ENCODE results near the gene ATPAF2. TPM values are rescaled to one million over a fixed set of nuclear protein-coding genes. Genes with fewer than 3 reads are reported as not detected.

The ATPAF2 gene
- total and polyA plus RNA-seq, 10 of the 15 experiments (the other 5 are each of a cell fraction or from before 2014, with no cell fraction given): 6.5 to 33.0 (median 26.5) TPM

DNA sequence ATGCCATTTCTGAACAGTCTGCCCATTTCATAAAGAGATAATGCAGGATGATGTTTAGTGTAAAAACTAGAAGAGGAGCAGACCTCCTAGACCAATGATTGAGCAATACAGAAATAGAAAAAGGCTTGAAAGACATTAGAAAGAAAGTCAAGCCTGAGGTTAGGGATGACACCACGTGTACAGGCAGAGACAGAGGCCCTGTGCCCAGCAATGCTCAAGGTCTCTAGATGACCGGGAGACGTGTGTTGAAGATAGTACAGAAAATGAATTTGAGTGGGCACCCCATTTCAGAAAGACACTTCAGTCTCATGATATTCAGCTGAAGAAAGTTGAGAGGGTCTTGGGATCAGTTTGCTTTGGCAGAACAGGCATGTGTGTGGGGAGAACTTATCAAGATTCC is 5.6 kb upstream of the ATPAF2 start (continued):
- TF ChIP-seq, protein P1, sequence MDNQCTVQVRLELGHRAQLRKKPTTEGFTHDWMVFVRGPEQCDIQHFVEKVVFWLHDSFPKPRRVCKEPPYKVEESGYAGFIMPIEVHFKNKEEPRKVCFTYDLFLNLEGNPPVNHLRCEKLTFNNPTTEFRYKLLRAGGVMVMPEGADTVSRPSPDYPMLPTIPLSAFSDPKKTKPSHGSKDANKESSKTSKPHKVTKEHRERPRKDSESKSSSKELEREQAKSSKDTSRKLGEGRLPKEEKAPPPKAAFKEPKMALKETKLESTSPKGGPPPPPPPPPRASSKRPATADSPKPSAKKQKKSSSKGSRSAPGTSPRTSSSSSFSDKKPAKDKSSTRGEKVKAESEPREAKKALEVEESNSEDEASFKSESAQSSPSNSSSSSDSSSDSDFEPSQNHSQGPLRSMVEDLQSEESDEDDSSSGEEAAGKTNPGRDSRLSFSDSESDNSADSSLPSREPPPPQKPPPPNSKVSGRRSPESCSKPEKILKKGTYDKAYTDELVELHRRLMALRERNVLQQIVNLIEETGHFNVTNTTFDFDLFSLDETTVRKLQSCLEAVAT (IDR thresholded peaks at IDR 0.05): no peak
- TF ChIP-seq, protein P2, sequence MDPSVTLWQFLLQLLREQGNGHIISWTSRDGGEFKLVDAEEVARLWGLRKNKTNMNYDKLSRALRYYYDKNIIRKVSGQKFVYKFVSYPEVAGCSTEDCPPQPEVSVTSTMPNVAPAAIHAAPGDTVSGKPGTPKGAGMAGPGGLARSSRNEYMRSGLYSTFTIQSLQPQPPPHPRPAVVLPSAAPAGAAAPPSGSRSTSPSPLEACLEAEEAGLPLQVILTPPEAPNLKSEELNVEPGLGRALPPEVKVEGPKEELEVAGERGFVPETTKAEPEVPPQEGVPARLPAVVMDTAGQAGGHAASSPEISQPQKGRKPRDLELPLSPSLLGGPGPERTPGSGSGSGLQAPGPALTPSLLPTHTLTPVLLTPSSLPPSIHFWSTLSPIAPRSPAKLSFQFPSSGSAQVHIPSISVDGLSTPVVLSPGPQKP (IDR thresholded peaks at IDR 0.05; ENCODE audit: low read depth, low read length): no peak
- TF ChIP-seq STAT3 (IDR thresholded peaks at IDR 0.05; ENCODE audit: low read depth, low read length): no peak
- TF ChIP-seq RUNX3 (IDR thresholded peaks at IDR 0.05; ENCODE audit: low read length): no peak
- no peak for TF ChIP-seq WRNIP1 (IDR thresholded peaks at IDR 0.05; ENCODE audit: borderline replicate concordance, low read depth, low read length)

DNA sequence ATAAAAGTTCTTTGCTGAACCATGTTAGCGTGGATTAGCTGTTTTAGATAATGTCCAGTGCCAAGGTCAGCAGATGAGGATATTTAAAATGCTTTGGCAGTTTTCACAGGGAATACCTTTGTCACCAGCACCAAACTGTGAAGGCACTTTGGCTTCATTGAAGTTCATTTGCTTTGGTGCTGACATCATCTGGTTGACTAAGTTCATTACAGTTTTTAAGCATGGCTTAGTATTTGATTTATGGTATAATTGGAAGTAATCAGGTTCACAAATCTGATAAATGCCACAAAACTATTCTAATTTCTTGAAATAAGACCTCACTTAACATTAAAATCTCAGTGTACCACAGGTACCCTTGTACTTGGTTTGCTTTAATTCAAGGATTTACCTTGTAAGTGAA is 4.5 kb upstream of the ATPAF2 start:
- ChIA-PET POLR2A (interaction anchor here (0.6 kb wide), 1 partner anchor 9 kb away, joined by 3 read pairs; no protein-coding TSS in a partner anchor), CTCF (no interaction called here), SMC1A (ENCODE audit: uncharacterized antibody, unreplicated experiment) (no interaction called here), RAD21 (ENCODE audit: unreplicated experiment) (no interaction called here)
- TF ChIP-seq, protein P3, sequence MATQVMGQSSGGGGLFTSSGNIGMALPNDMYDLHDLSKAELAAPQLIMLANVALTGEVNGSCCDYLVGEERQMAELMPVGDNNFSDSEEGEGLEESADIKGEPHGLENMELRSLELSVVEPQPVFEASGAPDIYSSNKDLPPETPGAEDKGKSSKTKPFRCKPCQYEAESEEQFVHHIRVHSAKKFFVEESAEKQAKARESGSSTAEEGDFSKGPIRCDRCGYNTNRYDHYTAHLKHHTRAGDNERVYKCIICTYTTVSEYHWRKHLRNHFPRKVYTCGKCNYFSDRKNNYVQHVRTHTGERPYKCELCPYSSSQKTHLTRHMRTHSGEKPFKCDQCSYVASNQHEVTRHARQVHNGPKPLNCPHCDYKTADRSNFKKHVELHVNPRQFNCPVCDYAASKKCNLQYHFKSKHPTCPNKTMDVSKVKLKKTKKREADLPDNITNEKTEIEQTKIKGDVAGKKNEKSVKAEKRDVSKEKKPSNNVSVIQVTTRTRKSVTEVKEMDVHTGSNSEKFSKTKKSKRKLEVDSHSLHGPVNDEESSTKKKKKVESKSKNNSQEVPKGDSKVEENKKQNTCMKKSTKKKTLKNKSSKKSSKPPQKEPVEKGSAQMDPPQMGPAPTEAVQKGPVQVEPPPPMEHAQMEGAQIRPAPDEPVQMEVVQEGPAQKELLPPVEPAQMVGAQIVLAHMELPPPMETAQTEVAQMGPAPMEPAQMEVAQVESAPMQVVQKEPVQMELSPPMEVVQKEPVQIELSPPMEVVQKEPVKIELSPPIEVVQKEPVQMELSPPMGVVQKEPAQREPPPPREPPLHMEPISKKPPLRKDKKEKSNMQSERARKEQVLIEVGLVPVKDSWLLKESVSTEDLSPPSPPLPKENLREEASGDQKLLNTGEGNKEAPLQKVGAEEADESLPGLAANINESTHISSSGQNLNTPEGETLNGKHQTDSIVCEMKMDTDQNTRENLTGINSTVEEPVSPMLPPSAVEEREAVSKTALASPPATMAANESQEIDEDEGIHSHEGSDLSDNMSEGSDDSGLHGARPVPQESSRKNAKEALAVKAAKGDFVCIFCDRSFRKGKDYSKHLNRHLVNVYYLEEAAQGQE (IDR thresholded peaks at IDR 0.05; ENCODE audit: low read depth, low read length): no peak
- no peak for TF ChIP-seq SPI1 (IDR thresholded peaks at IDR 0.05; ENCODE audit: borderline replicate concordance, insufficient read depth, low read depth, low read length)
- TF ChIP-seq IRF4 (IDR thresholded peaks at IDR 0.05; ENCODE audit: low read depth, low read length): no peak
- TF ChIP-seq RAD21 (IDR thresholded peaks at IDR 0.05; ENCODE audit: insufficient read depth, low read depth, low read length): peak; percentile 37; the same call in 1 of the 2 replicates
- peak; percentile 6; the same call in 1 of the 2 replicates for TF ChIP-seq SMC3 (IDR thresholded peaks at IDR 0.05; ENCODE audit: borderline replicate concordance, low read length)
- no peak for TF ChIP-seq CBX5 (IDR thresholded peaks at IDR 0.05; ENCODE audit: low read depth)
- TF ChIP-seq, protein P4, sequence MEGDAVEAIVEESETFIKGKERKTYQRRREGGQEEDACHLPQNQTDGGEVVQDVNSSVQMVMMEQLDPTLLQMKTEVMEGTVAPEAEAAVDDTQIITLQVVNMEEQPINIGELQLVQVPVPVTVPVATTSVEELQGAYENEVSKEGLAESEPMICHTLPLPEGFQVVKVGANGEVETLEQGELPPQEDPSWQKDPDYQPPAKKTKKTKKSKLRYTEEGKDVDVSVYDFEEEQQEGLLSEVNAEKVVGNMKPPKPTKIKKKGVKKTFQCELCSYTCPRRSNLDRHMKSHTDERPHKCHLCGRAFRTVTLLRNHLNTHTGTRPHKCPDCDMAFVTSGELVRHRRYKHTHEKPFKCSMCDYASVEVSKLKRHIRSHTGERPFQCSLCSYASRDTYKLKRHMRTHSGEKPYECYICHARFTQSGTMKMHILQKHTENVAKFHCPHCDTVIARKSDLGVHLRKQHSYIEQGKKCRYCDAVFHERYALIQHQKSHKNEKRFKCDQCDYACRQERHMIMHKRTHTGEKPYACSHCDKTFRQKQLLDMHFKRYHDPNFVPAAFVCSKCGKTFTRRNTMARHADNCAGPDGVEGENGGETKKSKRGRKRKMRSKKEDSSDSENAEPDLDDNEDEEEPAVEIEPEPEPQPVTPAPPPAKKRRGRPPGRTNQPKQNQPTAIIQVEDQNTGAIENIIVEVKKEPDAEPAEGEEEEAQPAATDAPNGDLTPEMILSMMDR (IDR thresholded peaks at IDR 0.05 in 2 of 3, conservative IDR thresholded peaks at IDR 0.05 in 1 of 3; ENCODE audit: control insufficient read depth in 2 of 3, extremely low read depth in 1 of 3, insufficient read depth in 1 of 3, low read depth in 3 of 3, low read length in 3 of 3): peak in 1 of 3 experiments; percentile 25; a peak in 3 of 6 replicates
- no peak for TF ChIP-seq TAF1 (IDR thresholded peaks at IDR 0.05; ENCODE audit: borderline replicate concordance, low read depth, low read length)
- TF ChIP-seq RUNX3 (IDR thresholded peaks at IDR 0.05; ENCODE audit: low read length): no peak
- H3K27ac ChIP-seq (ENCODE audit: control insufficient read depth, insufficient read depth): no peak overlapping the region
- H2AFZ ChIP-seq (ENCODE audit: control insufficient read depth, low read depth, low read length): no peak overlapping the region
- WGBS (ENCODE audit: insufficient coverage, insufficient replicate concordance, low lambda C conversion rate, missing lambda C conversion rate): 100% methylated on average over 1 of the region's 1 CpG
- BruUV-seq (replicated peaks): no TSS peak
- no peaks in the 10 kb centered on the region for H3K9me3 ChIP-seq (replicated peaks; ENCODE audit: control insufficient read depth, insufficient read depth, low read length)
- no peak for FAIRE-seq
- intact Hi-C loops (cut with micrococcal nuclease; ENCODE audit: unreplicated experiment) (no loop called here), in situ Hi-C loops (cut with MboI) (no loop called here)
- H3K4me3 ChIP-seq: no peak overlapping the region
- no peak overlapping the region for H3K4me2 ChIP-seq (ENCODE audit: control insufficient read depth, insufficient read depth)
- peaks cover 8% of the 10 kb centered on the region for H3K4me1 ChIP-seq (ENCODE audit: control insufficient read depth, insufficient read depth, low read length)
- H3K27me3 ChIP-seq (replicated peaks in 1 of 2; ENCODE audit: control insufficient read depth in 2 of 2, insufficient read depth in 2 of 2, low read length in 1 of 2): no peaks in the 10 kb centered on the region
- H3K9ac ChIP-seq (ENCODE audit: control insufficient read depth, insufficient read depth, low read length): no peak overlapping the region
- DNase-seq (ENCODE audit: low read depth, low spot score): no peak
- ATAC-seq: no peak
- H4K20me1 ChIP-seq (ENCODE audit: control insufficient read depth, insufficient read depth): no peaks in the 10 kb centered on the region
- peaks cover 0 to 2% of the 10 kb centered on the region in 2 experiments; a peak in 1 of 4 replicates for H3K36me3 ChIP-seq (ENCODE audit: control insufficient read depth in 2 of 2, insufficient read depth in 2 of 2, low read length in 1 of 2)
- peaks cover 12% of the 10 kb centered on the region for H3K79me2 ChIP-seq (ENCODE audit: control insufficient read depth, insufficient read depth, low read length)
